ENCODE data around the gene LSM10. TPM values are rescaled to one million over a fixed set of nuclear protein-coding genes. Genes with fewer than 3 reads are reported as not detected.
A peak's percentile ranks its signal among the peaks of the same experiment; 100 is the strongest.

The LSM10 gene
- total RNA-seq, 1 donor from 2014 or later, result 26.1 TPM

GRCh38 chr1:36408479-36408878 is 10.8 kb upstream of the LSM10 start:
- Mint-ChIP-seq H3K27me3 (ENCODE audit: low read depth) (no peaks in the 10 kb centered on the region), H3K36me3 (peaks cover 22% of the 10 kb centered on the region), H3K9me3 (peaks cover 5% of the 10 kb centered on the region), H3K4me1 (peaks cover 3% of the 10 kb centered on the region), H3K4me3 (no peak overlapping the region), H3K27ac (peak overlapping the region; percentile 30)
- TF ChIP-seq CTCF (IDR thresholded peaks at IDR 0.05; ENCODE audit: unreplicated experiment), result no peak
- DNase-seq (ENCODE audit: low spot score in 2 of 2, unreplicated experiment in 2 of 2), result no peak

- H3K4me1 Mint-ChIP-seq, result peaks cover 11% of the 10 kb centered on the region
- no peak for DNase-seq (ENCODE audit: low spot score in 2 of 2, unreplicated experiment in 2 of 2)
- peaks cover 2% of the 10 kb centered on the region for H3K9me3 Mint-ChIP-seq
- TF ChIP-seq CTCF (IDR thresholded peaks at IDR 0.05; ENCODE audit: unreplicated experiment), result no peak
- no peaks in the 10 kb centered on the region for H3K27me3 Mint-ChIP-seq (ENCODE audit: low read depth)
- H3K36me3 Mint-ChIP-seq, result peaks cover 12% of the 10 kb centered on the region
- no peak overlapping the region for H3K27ac Mint-ChIP-seq
- H3K4me3 Mint-ChIP-seq, result no peak overlapping the region
These were observed 8.7 kb upstream of the LSM10 start for GRCh38 chr1:36406440-36406839.

GRCh38 chr1:36402504-36402890 is 4.8 kb upstream of the LSM10 start:
- no peak for TF ChIP-seq CTCF (IDR thresholded peaks at IDR 0.05; ENCODE audit: unreplicated experiment)
- no peaks in the 10 kb centered on the region for H3K9me3 Mint-ChIP-seq
- H3K36me3 Mint-ChIP-seq, result peaks cover 2% of the 10 kb centered on the region
- H3K4me3 Mint-ChIP-seq, result peak overlapping the region; percentile 5
- no peak for DNase-seq (ENCODE audit: low spot score in 2 of 2, unreplicated experiment in 2 of 2)
- no peaks in the 10 kb centered on the region for H3K27me3 Mint-ChIP-seq (ENCODE audit: low read depth)
- H3K27ac Mint-ChIP-seq, result peak overlapping the region; percentile 41
- H3K4me1 Mint-ChIP-seq, result peaks cover 24% of the 10 kb centered on the region

- no peak for TF ChIP-seq CTCF (IDR thresholded peaks at IDR 0.05; ENCODE audit: unreplicated experiment)
- no peak for DNase-seq (ENCODE audit: low spot score in 2 of 2, unreplicated experiment in 2 of 2)
- Mint-ChIP-seq H3K27ac (peak overlapping the region; percentile 96), H3K36me3 (no peaks in the 10 kb centered on the region), H3K9me3 (no peaks in the 10 kb centered on the region), H3K4me3 (peak overlapping the region; percentile 84), H3K4me1 (peaks cover 28% of the 10 kb centered on the region), H3K27me3 (ENCODE audit: low read depth) (no peaks in the 10 kb centered on the region)
These were observed 4.1 kb upstream of the LSM10 start for GRCh38 chr1:36401602-36402503.

- no peak for TF ChIP-seq CTCF (IDR thresholded peaks at IDR 0.05; ENCODE audit: unreplicated experiment)
- H3K4me1 Mint-ChIP-seq, result peaks cover 35% of the 10 kb centered on the region
- no peaks in the 10 kb centered on the region for H3K36me3 Mint-ChIP-seq
- H3K27ac Mint-ChIP-seq, result peak overlapping the region; percentile 96
- DNase-seq (ENCODE audit: low spot score in 2 of 2, unreplicated experiment in 2 of 2), result peak; percentile 60 to 78
- H3K9me3 Mint-ChIP-seq, result no peaks in the 10 kb centered on the region
- H3K4me3 Mint-ChIP-seq, result peak overlapping the region; percentile 84
- H3K27me3 Mint-ChIP-seq (ENCODE audit: low read depth), result no peaks in the 10 kb centered on the region
These were observed 3.3 kb upstream of the LSM10 start for GRCh38 chr1:36400825-36401601.

All from mesothelial cell of epicardium (in vitro differentiated cells).